ENCODE measurements around the gene SCARB2. TPM values are rescaled to one million over a fixed set of nuclear protein-coding genes. Genes with fewer than 3 reads are reported as not detected.

SCARB2 gene
- total and polyA plus RNA-seq, 2 donors (not counting 3 experiments of a cell fraction or from before 2014, with no cell fraction given), result 75.2 to 116 TPM

GRCh38 chr4:76214177-76214675 is 602 bp upstream of the SCARB2 start:
- DNase-seq (ENCODE audit: low read depth, low spot score) (no peak), FAIRE-seq (peak; percentile 40)
- no peaks in the 10 kb centered on the region for H4K20me1 ChIP-seq (replicated peaks; ENCODE audit: control insufficient read depth, extremely low read depth, insufficient read depth, low read length)
- POLR2A ChIA-PET, result no interaction called here
- intact Hi-C loops (cut with micrococcal nuclease) (loop anchor here (5.0 kb wide), 1 partner anchor 798 kb away; no protein-coding TSS in a partner anchor), dilution Hi-C loops (cut with MboI; ENCODE audit: extremely low pct_ligation_motif_present, low sequenced_read_pairs) (no loop called here)
- no TSS peak for BruUV-seq (replicated peaks)
- no peaks in the 10 kb centered on the region for H3K27me3 ChIP-seq (ENCODE audit: control insufficient read depth in 2 of 2, insufficient read depth in 2 of 2, low read length in 2 of 2)
- no peaks in the 10 kb centered on the region for H3K36me3 ChIP-seq (ENCODE audit: control insufficient read depth in 2 of 2, extremely low read depth in 1 of 2, insufficient read depth in 2 of 2, low read length in 2 of 2)
- no peak for TF ChIP-seq POLR2AphosphoS5 (IDR thresholded peaks at IDR 0.05; ENCODE audit: insufficient read depth, low read depth, low read length)
- TF ChIP-seq POLR2A (IDR thresholded peaks at IDR 0.05; ENCODE audit: low read depth, low read length), result no peak
- no peak for TF ChIP-seq EZH2 (IDR thresholded peaks at IDR 0.05; ENCODE audit: borderline replicate concordance, low read depth, low read length, severe bottlenecking)
- no peak for TF ChIP-seq JUN (IDR thresholded peaks at IDR 0.05; ENCODE audit: borderline replicate concordance, insufficient read depth, insufficient read length, low read depth)
- no peak for TF ChIP-seq CTCF (IDR thresholded peaks at IDR 0.05; ENCODE audit: extremely low read depth in 1 of 2, insufficient read depth in 1 of 2, low read depth in 1 of 2, low read length in 2 of 2)
- TF ChIP-seq FOS (IDR thresholded peaks at IDR 0.05; ENCODE audit: borderline replicate concordance, insufficient read depth, low read length), result no peak
- TF ChIP-seq GATA2 (IDR thresholded peaks at IDR 0.05; ENCODE audit: insufficient read depth, insufficient read length, low read depth, low read length), result no peak
- no peak for TF ChIP-seq MYC (IDR thresholded peaks at IDR 0.05; ENCODE audit: low read depth, low read length)
- TF ChIP-seq MAX (IDR thresholded peaks at IDR 0.05; ENCODE audit: insufficient read depth, insufficient read length), result no peak
- H3K4me1 ChIP-seq (ENCODE audit: control insufficient read depth, extremely low read depth, insufficient read depth, low read length), result peaks cover 30% of the 10 kb centered on the region
- peaks cover 37% of the 10 kb centered on the region for H3K79me2 ChIP-seq (ENCODE audit: control insufficient read depth, insufficient read depth, low read length)
- H2AFZ ChIP-seq (ENCODE audit: low read depth, low read length), result peak overlapping the region; percentile 94
- H3K9ac ChIP-seq (replicated peaks; ENCODE audit: extremely low read depth, insufficient read depth, low read length), result peak overlapping the region; percentile 46
- H3K9me3 ChIP-seq (replicated peaks; ENCODE audit: control insufficient read depth, insufficient read depth, low read length), result no peaks in the 10 kb centered on the region
- peak overlapping the region; percentile 5 to 94 (median 85) for H3K4me3 ChIP-seq (replicated peaks in 1 of 3; ENCODE audit: insufficient read depth in 1 of 3, low read depth in 1 of 3, low read length in 3 of 3)
- H3K4me2 ChIP-seq (ENCODE audit: insufficient read depth, low read length), result peak overlapping the region; percentile 86
- peak overlapping the region; percentile 57 for H3K27ac ChIP-seq (ENCODE audit: insufficient read depth, low read depth, low read length)
- H3K9me1 ChIP-seq (replicated peaks; ENCODE audit: control insufficient read depth, extremely low read depth, insufficient read depth, low read length), result no peaks in the 10 kb centered on the region
- CTCF ChIA-PET, result interaction anchor here (0.7 to 9.1 kb wide), 4 partner anchors 14 to 164 kb away, joined by 4 to 89 read pairs (median 8); no protein-coding TSS in a partner anchor
